NCI-H1417 treated with DMSO at 0.1 percent for 48 hours (cell line): Measurements from ENCODE around the gene PCSK4.
"Not testable (repeated sequence)": the region's sequence is repeated elsewhere in the genome, so short reads cannot be mapped to it uniquely, and the experiment has no call there.

Source experiments
- DNase-seq: peaks from one replicate; lab custom pipeline; 2025; lab: John Stamatoyannopoulos, UW

The PCSK4 gene

GRCh38 chr19:1453525-1454364 is 36.4 kb downstream of the PCSK4 start:
- no peak for DNase-seq

GRCh38 chr19:1452802-1453524 is 37.2 kb downstream of the PCSK4 start:
- DNase-seq, result no peak

DNA sequence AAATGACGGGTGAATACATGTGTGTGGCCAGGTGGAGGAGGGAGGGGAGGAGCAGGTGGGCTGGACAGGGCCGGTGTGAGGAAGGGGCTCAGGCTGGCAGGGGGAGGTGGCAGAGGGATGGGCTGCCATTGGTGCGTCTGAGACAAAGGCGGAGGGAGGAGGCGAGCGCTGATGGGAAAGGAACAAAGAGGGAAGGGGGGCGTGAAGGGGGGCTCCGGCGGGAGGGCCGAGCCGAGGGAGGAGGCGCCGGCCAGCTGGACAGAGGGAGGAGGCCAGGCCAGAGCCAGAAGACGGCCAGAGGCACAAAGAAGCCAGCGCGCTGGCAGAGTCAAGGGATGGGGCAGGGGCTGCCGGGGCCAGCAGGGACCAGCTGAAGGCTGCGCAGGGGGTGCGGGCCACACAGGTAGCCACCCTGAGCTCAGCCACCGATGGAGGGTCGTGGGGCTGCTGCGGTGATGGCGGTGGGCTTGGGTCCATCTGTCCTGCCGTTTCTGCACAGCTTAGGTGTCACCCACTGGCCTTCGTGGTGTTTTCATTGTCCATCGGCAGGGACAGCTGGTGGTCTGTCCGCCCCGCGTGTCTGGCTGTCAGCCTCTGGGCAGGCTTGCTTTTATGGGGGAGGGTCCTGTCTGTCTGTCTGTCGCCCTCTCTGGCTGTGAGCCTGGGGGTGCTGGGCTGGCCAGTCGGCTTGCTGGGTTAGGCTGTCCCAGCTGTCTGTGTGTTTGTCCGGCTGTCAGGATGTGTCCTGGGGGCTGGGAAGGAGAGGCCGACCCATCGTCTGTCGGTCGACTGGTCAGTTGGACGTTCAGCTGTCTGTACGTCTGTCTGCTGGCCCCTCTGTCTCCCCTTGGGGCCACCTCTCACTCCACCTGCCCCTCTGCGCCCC is 38.0 kb downstream of the PCSK4 start:
- no peak for DNase-seq

- DNase-seq, result no peak
These were observed 39.1 kb downstream of the PCSK4 start for GRCh38 chr19:1450735-1451731.

GRCh38 chr19:1449467-1450442 is 40.4 kb downstream of the PCSK4 start, which contains the start of gene APC2:
Gene APC2 (plus strand): TSS chr19:1450121. CDS start chr19:1453002, 2,881 bp downstream.
- peak; percentile 80 for DNase-seq

GRCh38 chr19:1447944-1448343 is 42.2 kb downstream of the PCSK4 start:
- DNase-seq, result no peak

DNA sequence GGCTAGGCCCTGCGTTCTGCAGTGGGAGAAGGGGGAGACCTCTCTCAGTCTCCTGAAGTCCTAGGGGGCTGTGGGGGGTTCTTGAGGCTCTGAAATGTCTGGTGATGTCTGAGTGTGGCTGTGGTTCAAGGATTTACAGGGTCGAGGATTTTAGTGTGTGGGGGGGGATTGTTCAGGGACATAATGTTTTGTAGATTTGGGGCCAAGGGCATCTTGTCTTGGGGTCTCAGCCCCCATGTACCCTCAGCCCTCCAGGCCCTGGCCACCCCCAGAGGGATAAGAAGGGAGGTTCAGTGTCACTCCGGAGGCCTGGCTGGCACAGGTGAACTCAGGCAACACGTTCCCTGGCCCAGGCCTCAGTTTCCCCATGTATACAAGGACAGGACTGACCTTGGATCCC is 42.6 kb downstream of the PCSK4 start:
- no peak for DNase-seq

DNA sequence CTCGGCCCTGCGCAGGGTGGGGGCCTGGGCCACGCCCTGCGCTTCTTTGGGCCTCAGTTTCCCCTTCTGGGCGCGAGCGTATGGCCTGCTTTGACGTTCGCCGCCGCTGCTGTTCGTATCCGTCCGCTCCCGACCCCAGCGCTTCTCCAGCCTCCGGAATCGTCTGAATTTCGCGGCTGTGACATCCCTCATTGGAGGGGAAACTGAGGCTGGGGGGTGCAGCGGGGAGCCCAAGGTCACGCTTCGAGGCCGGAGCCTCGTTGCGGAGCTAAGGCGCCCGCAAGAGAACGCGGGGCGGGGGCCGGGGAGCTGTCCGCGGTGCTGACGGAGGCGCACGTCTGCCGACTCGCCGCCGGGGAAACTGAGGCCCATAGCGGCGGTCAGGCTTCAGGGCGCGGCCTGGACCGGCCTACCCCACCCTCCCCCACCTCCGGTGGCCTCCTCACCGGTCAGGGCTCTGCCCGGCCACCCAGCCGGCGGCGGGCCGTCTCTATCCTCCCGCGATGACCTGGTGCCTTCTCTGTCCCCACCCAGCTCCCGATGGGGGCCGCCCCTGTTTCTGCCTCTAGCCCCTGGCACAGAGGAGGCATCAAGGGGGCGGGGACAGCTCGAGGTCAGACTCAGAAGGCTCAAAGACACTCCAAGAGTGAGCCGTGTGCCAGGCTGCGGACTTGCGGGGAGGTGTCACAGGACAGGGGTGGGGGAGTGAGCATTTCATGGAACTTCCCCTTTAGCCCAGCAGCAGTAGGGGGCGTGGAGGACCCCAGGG is 43.3 kb downstream of the PCSK4 start:
- DNase-seq, result no peak

DNA sequence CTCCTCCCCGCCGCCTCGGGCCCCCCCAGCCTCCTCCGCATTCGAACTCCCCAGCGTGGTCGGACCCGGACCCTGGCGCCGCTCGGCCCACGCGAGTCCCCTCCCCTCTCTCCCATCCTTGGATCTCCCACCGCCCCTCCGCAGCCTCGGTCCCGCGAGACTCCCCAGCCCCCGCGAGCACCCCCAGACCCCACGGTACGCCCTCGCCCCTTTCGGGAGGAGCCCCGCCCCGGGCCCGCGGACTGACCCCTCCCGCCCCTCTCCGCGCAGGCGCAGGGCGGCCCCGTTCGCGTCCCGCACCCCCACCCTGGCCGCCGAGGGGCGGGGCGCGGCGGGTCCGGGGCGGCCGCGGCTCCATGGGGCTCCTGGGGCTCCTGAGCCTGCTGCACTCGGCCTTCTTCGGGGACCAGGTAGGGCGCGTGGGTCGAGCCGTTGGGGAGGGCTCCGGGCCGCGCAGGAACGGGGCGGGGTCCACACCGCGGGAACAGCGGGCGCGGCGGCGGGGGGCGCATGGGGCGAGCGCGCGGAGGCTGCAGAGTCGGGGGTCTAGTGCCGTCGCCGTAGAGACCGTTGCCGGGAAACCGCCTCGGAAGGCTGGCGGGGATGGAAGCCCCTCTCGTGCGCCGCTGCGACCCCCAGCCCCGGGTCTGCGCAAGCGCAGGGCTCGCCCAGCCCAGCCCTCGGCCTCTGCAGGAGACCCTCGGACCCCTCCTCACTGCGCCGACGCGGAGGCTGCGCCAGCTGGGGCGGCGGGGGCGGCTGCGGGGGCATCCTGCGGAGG is 44.0 kb downstream of the PCSK4 start:
- no peak for DNase-seq

GRCh38 chr19:1445185-1445931 is 44.8 kb downstream of the PCSK4 start:
- no peak for DNase-seq

DNA sequence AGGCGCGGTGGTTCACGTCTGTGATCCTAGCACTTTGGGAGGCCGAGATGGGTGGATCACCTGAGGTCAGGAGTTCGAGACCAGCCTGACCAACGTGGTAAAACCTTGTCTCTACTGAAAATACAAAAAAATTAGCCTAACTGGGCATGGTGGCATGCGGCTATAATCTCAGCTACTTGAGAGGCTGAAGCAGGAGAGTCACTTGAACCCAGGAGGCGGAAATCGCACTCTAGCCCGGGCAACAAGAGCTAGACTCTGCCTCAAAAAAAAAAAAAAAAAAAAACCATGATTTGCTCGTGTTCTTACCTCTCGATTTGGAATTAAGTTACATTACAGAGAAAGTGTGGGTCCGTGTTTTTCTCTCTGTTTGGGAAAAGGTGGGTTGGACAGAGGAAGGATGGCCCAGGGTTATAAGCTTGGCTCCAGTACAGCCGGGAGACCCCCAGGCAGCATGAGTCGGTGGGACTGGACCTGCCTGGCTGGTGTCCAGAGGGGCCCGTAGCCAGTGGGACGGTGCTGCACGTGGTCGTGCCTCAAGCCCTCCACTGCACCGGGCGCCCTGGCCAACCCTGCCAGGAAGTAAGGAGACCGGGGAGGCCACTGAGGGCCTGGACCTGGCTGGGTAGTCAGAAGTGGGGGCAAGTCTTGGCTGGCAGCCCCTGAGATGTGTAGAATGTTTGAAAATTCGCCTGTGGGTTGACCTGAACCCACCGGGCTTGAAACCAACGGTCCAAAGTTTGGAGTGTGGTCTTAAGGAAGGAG is 48.3 kb downstream of the PCSK4 start:
- no peak for DNase-seq

DNA sequence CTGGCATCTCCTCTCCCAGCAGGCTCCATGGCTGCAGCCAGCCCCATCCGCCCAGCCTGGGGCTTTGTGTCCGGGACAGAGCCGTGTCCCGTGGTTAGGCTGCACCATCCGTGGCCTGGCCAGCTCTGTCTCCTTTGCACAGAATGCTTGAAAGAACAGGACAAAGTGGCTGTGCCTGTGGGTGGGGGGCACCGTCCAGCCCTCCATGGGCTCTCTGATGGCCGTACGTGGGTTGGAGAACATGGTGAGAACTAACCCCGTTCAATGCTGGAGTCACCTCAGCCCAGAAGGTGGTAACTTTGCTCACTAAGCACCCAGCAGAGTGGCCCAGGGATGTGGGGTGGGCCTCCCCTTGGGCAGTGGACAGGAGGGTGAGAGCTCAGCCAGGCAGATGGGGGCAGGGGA is 49.1 kb downstream of the PCSK4 start:
- DNase-seq, result no peak

DNA sequence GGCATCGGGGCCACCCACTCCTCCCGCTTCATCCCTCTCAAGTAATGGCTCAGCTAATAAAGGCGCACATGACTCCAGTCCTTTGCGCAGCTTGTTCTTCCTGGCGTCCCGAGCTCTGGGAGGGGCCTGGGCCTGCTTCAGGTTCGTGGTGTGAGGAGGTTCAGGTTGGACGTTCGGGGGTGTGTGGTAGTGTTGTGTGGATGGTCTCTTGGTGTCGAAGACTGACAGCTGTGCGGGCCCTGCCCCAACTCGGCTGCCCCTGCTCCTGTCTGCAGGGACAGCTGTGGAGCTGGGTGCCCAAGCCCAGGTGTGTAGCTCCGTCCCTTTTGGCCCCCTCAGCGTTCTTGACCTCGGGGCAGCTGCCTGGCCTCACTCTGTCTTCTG is 49.7 kb downstream of the PCSK4 start:
- no peak for DNase-seq

DNA sequence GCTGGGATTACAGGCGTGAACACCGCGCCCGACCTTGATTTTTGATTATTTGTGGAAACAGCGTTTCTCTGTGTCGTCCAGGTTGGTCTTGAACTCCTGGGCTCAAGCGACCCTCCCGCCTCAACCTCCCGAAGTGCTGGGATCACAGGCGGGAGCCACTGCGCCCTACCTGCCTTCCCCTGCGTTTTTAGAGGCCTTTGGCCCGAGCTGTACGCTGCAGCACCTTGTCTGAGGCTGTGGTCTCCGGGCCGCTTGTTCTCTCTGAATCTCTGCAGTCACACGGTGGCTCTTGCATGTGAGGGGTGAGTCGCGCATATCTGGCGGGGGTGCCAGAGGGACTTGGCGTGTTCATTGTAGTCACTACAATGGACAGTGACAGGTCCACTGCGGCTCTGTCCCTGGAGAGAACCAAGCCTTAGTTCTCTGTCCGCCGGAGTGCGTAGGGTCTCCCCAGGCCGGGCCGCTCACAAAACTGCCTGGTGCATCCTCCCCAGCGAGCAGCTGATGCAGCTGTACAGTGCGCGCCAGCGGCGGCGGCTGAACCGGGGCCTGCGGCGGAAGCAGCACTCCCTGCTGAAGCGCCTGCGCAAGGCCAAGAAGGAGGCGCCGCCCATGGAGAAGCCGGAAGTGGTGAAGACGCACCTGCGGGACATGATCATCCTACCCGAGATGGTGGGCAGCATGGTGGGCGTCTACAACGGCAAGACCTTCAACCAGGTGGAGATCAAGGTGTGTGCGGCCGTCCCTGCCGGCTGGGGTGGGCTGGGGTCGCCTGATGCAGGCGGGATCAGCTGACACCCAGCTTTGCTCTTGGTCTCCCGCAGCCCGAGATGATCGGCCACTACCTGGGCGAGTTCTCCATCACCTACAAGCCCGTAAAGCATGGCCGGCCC is 50.4 kb downstream of the PCSK4 start:
- not testable (repeated sequence) for DNase-seq

GRCh38 chr19:1438933-1439354 is 51.2 kb downstream of the PCSK4 start:
- no peak for DNase-seq
